HepG2 (cell line): ENCODE data around the gene RABIF. TPM values are rescaled to one million over a fixed set of nuclear protein-coding genes. Genes with fewer than 3 reads are reported as not detected.
A peak's percentile ranks its signal among the peaks of the same experiment; 100 is the strongest.

Source experiments
- ATAC-seq: fragments of 200-7000 bp; cut with Tn5 transposase; 3 replicates; pipeline ENCODE4 v1.9.1; 2020; ENCODE audit warnings: mild to moderate bottlenecking, moderate library complexity
- BruUV-seq: library from RNA; stranded (reverse); fragments of 400-500 nt; replicated peaks from 2 replicates; lab custom pipeline; 2021; lab: Mats Ljungman, UMichigan
- CTCF ChIA-PET: fragments of 300-600 bp; formaldehyde crosslinking; extraction: SDS; loops from one replicate; lab custom pipeline; 2021; ENCODE audit warnings: low total read pairs, inconsistent platforms, low intra/inter-chr PET ratio; lab: Yijun Ruan, JAX
- POLR2A ChIA-PET: fragments of 350-600 bp; sonication (Branson Sonifier 250); formaldehyde crosslinking; loops from one replicate; lab custom pipeline; 2020; ENCODE audit warnings: antibody characterized with exemption, inconsistent platforms; lab: Yijun Ruan, JAX
- DNase-seq: peaks from one replicate; pipeline ENCODE4 v3.0.0-alpha.2; 2015; ENCODE audit warnings: low spot score
- FAIRE-seq: peaks from 3 replicates; lab custom pipeline; 2011; peaks lifted over from hg19 to GRCh38; lab: Jason Lieb, UNC
- H2AFZ ChIP-seq: one replicate; pipeline ENCODE4 v1.6.1; 2011; ENCODE audit warnings: low read length, inconsistent platforms
- H3K27ac ChIP-seq: fragments of 300-600 bp; 3 replicates; pipeline ENCODE4 v1.8.0; 2011; ENCODE audit warnings: mixed run types, mild to moderate bottlenecking, mixed read lengths, low read length, inconsistent platforms; ENCODE audit not compliant: insufficient read depth; ENCODE audit errors: extremely low read length
- H3K27me3 ChIP-seq, 2 experiments: fragments of 200-600 bp in 1 of 2; 2 replicates in 1 of 2; 3 replicates in 1 of 2; pipeline versions ENCODE4 v1.6.0 to v1.8.0; 2011; ENCODE audit warnings: low read length in 2 of 2, mild to moderate bottlenecking in 2 of 2, moderate library complexity in 2 of 2, inconsistent platforms in 1 of 2; ENCODE audit not compliant: insufficient read depth in 2 of 2, control insufficient read depth in 1 of 2
- H3K36me3 ChIP-seq, 2 experiments: fragments of 200-600 bp in 1 of 2; replicated peaks in 1 of 2; 2 replicates in 1 of 2; 3 replicates in 1 of 2; pipeline versions ENCODE4 v1.5.1 to v1.8.0; 2011; ENCODE audit warnings: low read length in 2 of 2, inconsistent platforms in 1 of 2; ENCODE audit not compliant: insufficient read depth in 2 of 2, control insufficient read depth in 1 of 2
- H3K4me1 ChIP-seq: 2 replicates; pipeline ENCODE4 v1.5.1; 2012; ENCODE audit warnings: low read length, inconsistent platforms; ENCODE audit not compliant: insufficient read depth
- H3K4me2 ChIP-seq: 2 replicates; pipeline ENCODE4 v1.6.0; 2011; ENCODE audit warnings: low read depth, low read length, inconsistent platforms
- H3K4me3 ChIP-seq, 3 experiments: fragments of 200-600 bp in 1 of 3; sonication (generic), shearing (Covaris generic) in 1 of 3; replicated peaks in 1 of 3; 2 replicates each; pipeline ENCODE4 v1.5.1; 2011 to 2016; ENCODE audit warnings: low read length in 3 of 3, inconsistent platforms in 2 of 3, low read depth in 2 of 3, mild to moderate bottlenecking in 2 of 3, control low read depth in 1 of 3, mixed read lengths in 1 of 3; ENCODE audit not compliant: insufficient read depth in 1 of 3
- H3K79me2 ChIP-seq: one replicate; pipeline ENCODE4 v1.6.1; 2011; ENCODE audit warnings: low read length, inconsistent platforms; ENCODE audit not compliant: insufficient read depth
- H3K9ac ChIP-seq: 2 replicates; pipeline ENCODE4 v1.6.0; 2011; ENCODE audit warnings: mild to moderate bottlenecking, low read depth, low read length, inconsistent platforms; ENCODE audit not compliant: insufficient read depth
- H3K9me3 ChIP-seq: 2 replicates; pipeline ENCODE4 v1.5.1; 2012; ENCODE audit warnings: mild to moderate bottlenecking, low read length
- H4K20me1 ChIP-seq: 2 replicates; pipeline ENCODE4 v1.6.0; 2011; ENCODE audit warnings: inconsistent platforms, mild to moderate bottlenecking, low read length, moderate library complexity; ENCODE audit not compliant: insufficient read depth
- ARNT ChIP-seq: fragments of 450-650 bp; IDR thresholded peaks from 2 replicates; pipeline ENCODE4 v1.6.1; 2017
- ATF7 ChIP-seq, 2 experiments: fragments of 450-650 bp in 1 of 2; sonication (generic) in 1 of 2; formaldehyde crosslinking in 1 of 2; IDR thresholded peaks; 2 replicates each; pipeline versions ENCODE4 v1.4.0 to v1.6.1; 2016 to 2020; ENCODE audit warnings: antibody characterized with exemption in 1 of 2, mild to moderate bottlenecking in 1 of 2, missing genetic modification reagents in 1 of 2
- DNMT1 ChIP-seq: sonication (generic); formaldehyde crosslinking; IDR thresholded peaks from 2 replicates; pipeline ENCODE4 v1.5.1; 2020; ENCODE audit warnings: mild to moderate bottlenecking, missing genetic modification reagents
- HNF4A ChIP-seq: sonication (generic); formaldehyde crosslinking; IDR thresholded peaks from 2 replicates; pipeline ENCODE4 v1.4.0; 2020; ENCODE audit warnings: missing genetic modification reagents
- IRX3 ChIP-seq: sonication (generic); formaldehyde crosslinking; IDR thresholded peaks from 2 replicates; pipeline ENCODE4 v1.8.1; 2023; ENCODE audit warnings: mild to moderate bottlenecking, low read depth, missing genetic modification reagents, borderline replicate concordance
- NFRKB ChIP-seq: fragments of 450-650 bp; IDR thresholded peaks from 2 replicates; pipeline ENCODE4 v1.6.1; 2017
- PAF1 ChIP-seq: IDR thresholded peaks from 2 replicates; pipeline ENCODE4 v1.6.1; 2016; ENCODE audit warnings: missing genetic modification reagents, missing compliant biosample characterization
- RBM22 ChIP-seq: fragments of 200-400 bp; formaldehyde crosslinking; optimal IDR thresholded peaks from 2 replicates; pipeline ENCODE3; 2017; ENCODE audit warnings: mild to moderate bottlenecking, low read length, moderate library complexity
- SAP130 ChIP-seq: IDR thresholded peaks from 2 replicates; pipeline ENCODE4 v1.6.1; 2016; ENCODE audit warnings: low read depth
- SNRNP70 ChIP-seq: fragments of 200-400 bp; formaldehyde crosslinking; IDR thresholded peaks from 2 replicates; pipeline ENCODE4 v1.6.1; 2017; ENCODE audit warnings: mild to moderate bottlenecking, low read depth, low read length, moderate library complexity
- TOPORS ChIP-seq: sonication (generic); formaldehyde crosslinking; IDR thresholded peaks from 2 replicates; pipeline ENCODE4 v1.8.0; 2023; ENCODE audit warnings: mild to moderate bottlenecking, missing genetic modification reagents
- TSC22D2 ChIP-seq: sonication (generic); formaldehyde crosslinking; IDR thresholded peaks from 2 replicates; pipeline ENCODE4 v1.5.1; 2020; ENCODE audit warnings: missing genetic modification reagents, mild to moderate bottlenecking, borderline replicate concordance
- ZNF101 ChIP-seq: sonication (generic); formaldehyde crosslinking; IDR thresholded peaks from 2 replicates; pipeline ENCODE4 v1.4.0; 2020; ENCODE audit warnings: mild to moderate bottlenecking, low read depth, missing genetic modification reagents, borderline replicate concordance
- ZNF121 ChIP-seq: sonication (generic); formaldehyde crosslinking; IDR thresholded peaks from 2 replicates; pipeline ENCODE4 v1.5.0; 2020; ENCODE audit warnings: mild to moderate bottlenecking, missing genetic modification reagents
- ZNF263 ChIP-seq: sonication (generic); formaldehyde crosslinking; IDR thresholded peaks from 2 replicates; pipeline ENCODE4 v1.4.0; 2020; ENCODE audit warnings: missing genetic modification reagents
- ZNF337 ChIP-seq: sonication (generic); formaldehyde crosslinking; IDR thresholded peaks from 2 replicates; pipeline ENCODE4 v1.5.1; 2020; ENCODE audit warnings: missing genetic modification reagents, low read depth, mild to moderate bottlenecking, borderline replicate concordance
- ZNF343 ChIP-seq: sonication (generic); formaldehyde crosslinking; IDR thresholded peaks from 2 replicates; pipeline ENCODE4 v1.4.0; 2020; ENCODE audit warnings: mild to moderate bottlenecking, missing genetic modification reagents
- ZNF441 ChIP-seq: sonication (generic); formaldehyde crosslinking; IDR thresholded peaks from 2 replicates; pipeline ENCODE4 v1.7.0; 2021; ENCODE audit warnings: missing genetic modification reagents, borderline replicate concordance
- ZNF556 ChIP-seq: sonication (generic); formaldehyde crosslinking; IDR thresholded peaks from 2 replicates; pipeline ENCODE4 v1.4.0; 2020; ENCODE audit warnings: mild to moderate bottlenecking, missing genetic modification reagents, borderline replicate concordance
- ZNF577 ChIP-seq: sonication (generic); formaldehyde crosslinking; IDR thresholded peaks from 2 replicates; pipeline ENCODE4 v1.4.0; 2020; ENCODE audit warnings: mild to moderate bottlenecking, low read depth, missing genetic modification reagents, borderline replicate concordance
- ZNF670 ChIP-seq: sonication (generic); formaldehyde crosslinking; IDR thresholded peaks from 2 replicates; pipeline ENCODE4 v1.8.0; 2022; ENCODE audit warnings: mild to moderate bottlenecking, missing genetic modification reagents, borderline replicate concordance
- WGBS: methylation state at CpG from one replicate; pipeline ENCODE4 v1.1.6; 2017; ENCODE audit warnings: low lambda C conversion rate; 5-methylcytosine and 5-hydroxymethylcytosine counted together
- in situ Hi-C: cut with HindIII; loops from 2 replicates; pipeline ENCODE4 v1.10.0; 2017; ENCODE audit warnings: low pct_unique_long_range_greater_than_20kb; ENCODE audit not compliant: extremely low pct_ligation_motif_present
- intact Hi-C: fragments of 100-400 bp; cut with micrococcal nuclease; formaldehyde crosslinking; loops from one replicate; pipeline ENCODE4 v1.10.0; 2022; ENCODE audit not compliant: unreplicated experiment
- polyA plus RNA-seq, 8 experiments: library from polyadenylated mRNA; depleted of rRNA in 3 of 8; stranded (reverse) in 7 of 8; unstranded in 1 of 8; fragments of >200 nt; fragmentation: Illumina TruSeq in 4 of 8; extraction: Trizol in 4 of 8; gene quantifications; 2 replicates each; pipeline versions ENCODE4 v1.2.1 to v1.2.3, GENCODE V29; 2011 to 2016; ENCODE audit warnings: low read depth in 4 of 8, missing spikeins in 1 of 8, mixed read lengths in 1 of 8; ENCODE audit not compliant: insufficient read depth in 1 of 8
- total RNA-seq, 5 experiments: library from RNA; depleted of rRNA; stranded (reverse); fragments of >200 nt; fragmentation: Illumina TruSeq; extraction: Trizol; gene quantifications; 2 replicates each; pipeline ENCODE4 v1.2.3, GENCODE V29; 2016; ENCODE audit warnings: low read depth in 1 of 5
- TF ChIP-seq, protein P1 (sequence below): sonication (generic); formaldehyde crosslinking; IDR thresholded peaks from 2 replicates; pipeline ENCODE4 v1.5.1; 2020; ENCODE audit warnings: mild to moderate bottlenecking, missing genetic modification reagents, moderate library complexity

RABIF gene
- total and polyA plus RNA-seq, 2 of the 13 experiments (the other 11 are each of a cell fraction or from before 2014, with no cell fraction given): 7.6 to 8.3 TPM

- Histone ChIP-seq H3K9me3 (no peaks in the 10 kb centered on the region), H3K9ac (no peak overlapping the region), H2AFZ (no peak overlapping the region), H3K27me3 (no peaks in the 10 kb centered on the region; a peak in 1 of 5 replicates), H3K27ac (peak overlapping the region; percentile 62), H3K4me1 (peaks cover 74% of the 10 kb centered on the region), H3K4me3 (no peak overlapping the region), H4K20me1 (no peaks in the 10 kb centered on the region), H3K79me2 (peaks cover 10% of the 10 kb centered on the region), H3K4me2 (peak overlapping the region; percentile 18; the same call in 1 of the 2 replicates), H3K36me3 (peaks cover 1 to 7% of the 10 kb centered on the region in 2 experiments; a peak in 1 of 5 replicates)
- intact Hi-C loops (no loop called here), in situ Hi-C loops (loop anchor here (5.0 kb wide), 1 partner anchor 47 kb away; the partner anchor contains the start of gene PCAT6)
- POLR2A ChIA-PET: interaction anchor here (1.4 to 5.1 kb wide), 2 partner anchors 11 to 51 kb away, joined by 4 to 33 read pairs; partner anchors contain the start of gene KDM5B
- FAIRE-seq (no peak), ATAC-seq (no peak), DNase-seq (no peak)
- WGBS: 93% methylated on average over 3 of the region's 10 CpGs
- no TSS peak for BruUV-seq
- CTCF ChIA-PET: no interaction called here
- TF ChIP-seq ARNT (no peak), RBM22 (no peak), TOPORS (CRISPR knock-in tag) (no peak), TSC22D2 (CRISPR knock-in tag) (no peak), ZNF337 (CRISPR knock-in tag) (no peak), ZNF577 (CRISPR knock-in tag) (no peak), ZNF121 (peak; percentile 69), DNMT1 (CRISPR knock-in tag) (no peak), HNF4A (CRISPR knock-in tag) (peak; percentile 62), SNRNP70 (no peak), ZNF101 (CRISPR knock-in tag) (no peak), ZNF670 (no peak), IRX3 (CRISPR knock-in tag) (no peak), ZNF556 (no peak), ZNF263 (CRISPR knock-in tag) (peak; percentile 53; the same call in 1 of the 2 replicates), PAF1 (CRISPR knock-in tag) (no peak), ZNF441 (no peak), ATF7 (IDR thresholded peaks at IDR 0.05) (no peak), ATF7 (CRISPR knock-in tag; IDR thresholded peaks at IDR 0.05) (no peak), NFRKB (no peak), SAP130 (no peak), ZNF343 (CRISPR knock-in tag) (no peak)
- TF ChIP-seq, protein P1, sequence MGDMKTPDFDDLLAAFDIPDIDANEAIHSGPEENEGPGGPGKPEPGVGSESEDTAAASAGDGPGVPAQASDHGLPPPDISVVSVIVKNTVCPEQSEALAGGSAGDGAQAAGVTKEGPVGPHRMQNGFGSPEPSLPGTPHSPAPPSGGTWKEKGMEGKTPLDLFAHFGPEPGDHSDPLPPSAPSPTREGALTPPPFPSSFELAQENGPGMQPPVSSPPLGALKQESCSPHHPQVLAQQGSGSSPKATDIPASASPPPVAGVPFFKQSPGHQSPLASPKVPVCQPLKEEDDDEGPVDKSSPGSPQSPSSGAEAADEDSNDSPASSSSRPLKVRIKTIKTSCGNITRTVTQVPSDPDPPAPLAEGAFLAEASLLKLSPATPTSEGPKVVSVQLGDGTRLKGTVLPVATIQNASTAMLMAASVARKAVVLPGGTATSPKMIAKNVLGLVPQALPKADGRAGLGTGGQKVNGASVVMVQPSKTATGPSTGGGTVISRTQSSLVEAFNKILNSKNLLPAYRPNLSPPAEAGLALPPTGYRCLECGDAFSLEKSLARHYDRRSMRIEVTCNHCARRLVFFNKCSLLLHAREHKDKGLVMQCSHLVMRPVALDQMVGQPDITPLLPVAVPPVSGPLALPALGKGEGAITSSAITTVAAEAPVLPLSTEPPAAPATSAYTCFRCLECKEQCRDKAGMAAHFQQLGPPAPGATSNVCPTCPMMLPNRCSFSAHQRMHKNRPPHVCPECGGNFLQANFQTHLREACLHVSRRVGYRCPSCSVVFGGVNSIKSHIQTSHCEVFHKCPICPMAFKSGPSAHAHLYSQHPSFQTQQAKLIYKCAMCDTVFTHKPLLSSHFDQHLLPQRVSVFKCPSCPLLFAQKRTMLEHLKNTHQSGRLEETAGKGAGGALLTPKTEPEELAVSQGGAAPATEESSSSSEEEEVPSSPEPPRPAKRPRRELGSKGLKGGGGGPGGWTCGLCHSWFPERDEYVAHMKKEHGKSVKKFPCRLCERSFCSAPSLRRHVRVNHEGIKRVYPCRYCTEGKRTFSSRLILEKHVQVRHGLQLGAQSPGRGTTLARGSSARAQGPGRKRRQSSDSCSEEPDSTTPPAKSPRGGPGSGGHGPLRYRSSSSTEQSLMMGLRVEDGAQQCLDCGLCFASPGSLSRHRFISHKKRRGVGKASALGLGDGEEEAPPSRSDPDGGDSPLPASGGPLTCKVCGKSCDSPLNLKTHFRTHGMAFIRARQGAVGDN (CRISPR knock-in tag): peak; percentile 61
Measured at GRCh38 chr1:202858789-202859414, 30.0 kb downstream of the RABIF start.
